Vagina (tissue), 2 donors: Measurements from ENCODE around the gene ATG3. TPM values are rescaled to one million over a fixed set of nuclear protein-coding genes. Genes with fewer than 3 reads are reported as not detected.
A peak's percentile ranks its signal among the peaks of the same experiment; 100 is the strongest.

Source experiments
- DNase-seq, 2 donors: peaks; one replicate each; pipeline ENCODE4 v3.0.0-alpha.2; 2017; ENCODE audit errors: extremely low spot score in 2 of 2
- H3K27ac ChIP-seq: fragments of 200-600 bp; sonication (generic); one replicate; pipeline ENCODE4 v1.5.1; 2019
- H3K27me3 ChIP-seq: fragments of 200-600 bp; sonication (generic); one replicate; pipeline ENCODE4 v1.5.1; 2019
- H3K36me3 ChIP-seq, 2 donors: fragments of 200-600 bp; sonication (generic); one replicate each; pipeline ENCODE4 v1.5.1; 2017 to 2019
- H3K4me1 ChIP-seq: fragments of 200-600 bp; sonication (generic); one replicate; pipeline ENCODE4 v1.5.1; 2019
- H3K4me3 ChIP-seq, 2 donors: fragments of 200-600 bp; sonication (generic); 1 replicate in 1 of 2; 2 replicates in 1 of 2; pipeline ENCODE4 v1.5.1; 2016 to 2019
- H3K9me3 ChIP-seq: fragments of 200-600 bp; sonication (generic); one replicate; pipeline ENCODE4 v1.5.1; 2019
- POLR2A ChIP-seq, 2 donors: fragments of 450-650 bp; IDR thresholded peaks; one replicate each; pipeline ENCODE4 v1.6.1; 2017; ENCODE audit warnings: antibody characterized with exemption in 2 of 2, mild to moderate bottlenecking in 2 of 2, moderate library complexity in 2 of 2
- POLR2AphosphoS5 ChIP-seq, 2 donors: sonication (generic); formaldehyde crosslinking; IDR thresholded peaks; one replicate each; pipeline ENCODE4 v1.9.0; 2017; ENCODE audit warnings: antibody characterized with exemption in 2 of 2, mild to moderate bottlenecking in 2 of 2, low read depth in 1 of 2; ENCODE audit not compliant: insufficient read depth in 1 of 2
- intact Hi-C: fragments of 100-400 bp; cut with DNase I; formaldehyde crosslinking; loops from one replicate; pipeline ENCODE4 v1.15.1; 2023
- total RNA-seq: library from RNA; depleted of rRNA; stranded (reverse); fragments of >200 nt; gene quantifications from one replicate; pipeline ENCODE4 v1.2.3, GENCODE V29; 2016
- TF ChIP-seq, protein P1 (sequence below), 3 experiments: fragments of 450-650 bp in 2 of 3; fragments of 200-600 bp in 1 of 3; sonication (generic) in 1 of 3; IDR thresholded peaks; one replicate each; pipeline ENCODE4 v1.5.1; 2017 to 2019; ENCODE audit warnings: antibody characterized with exemption in 3 of 3, mild to moderate bottlenecking in 2 of 3, moderate library complexity in 2 of 3

Gene ATG3
- 56.5 TPM for total RNA-seq

DNA sequence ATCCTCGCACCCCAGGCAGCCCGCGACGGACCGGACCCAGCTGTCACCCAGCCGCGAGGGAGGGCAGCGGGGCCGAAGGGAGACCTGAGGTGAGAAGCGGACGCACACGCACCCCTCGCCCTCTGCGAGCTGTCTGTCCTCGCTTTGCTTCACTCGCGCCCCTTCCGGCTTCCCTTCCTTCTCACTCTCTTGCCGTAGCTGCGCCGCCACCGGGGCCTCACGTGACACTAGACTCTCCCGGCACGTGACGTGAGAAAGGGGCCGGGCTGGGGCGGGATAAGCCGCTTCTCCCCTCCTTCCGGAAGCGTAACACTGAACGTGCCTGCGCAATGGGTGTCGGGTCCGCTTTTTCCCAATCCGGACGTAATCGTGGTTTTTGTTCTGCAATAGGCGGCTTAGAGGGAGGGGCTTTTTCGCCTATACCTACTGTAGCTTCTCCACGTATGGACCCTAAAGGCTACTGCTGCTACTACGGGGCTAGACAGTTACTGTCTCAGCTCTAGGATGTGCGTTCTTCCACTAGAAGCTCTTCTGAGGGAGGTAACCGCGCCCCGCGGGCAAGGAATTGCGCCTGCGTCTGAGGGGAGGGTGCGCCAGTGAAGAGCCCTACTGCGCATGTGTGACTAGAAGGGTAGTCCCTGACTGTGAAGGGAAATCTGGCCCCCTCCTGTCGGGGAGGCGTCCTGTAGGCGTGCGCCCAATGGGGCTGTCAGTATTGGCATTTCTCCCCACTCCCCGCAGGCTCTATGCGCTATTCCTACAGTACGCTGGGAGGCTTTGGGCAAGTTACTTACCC is at the start of gene ATG3, which contains the start of gene SLC35A5:
Gene ATG3 (minus strand): TSS at position 229 of the 796 bp plus-strand sequence. CDS start 434 bp downstream, outside the sequence.
Gene SLC35A5 (plus strand): TSS at position 312 of the 796 bp plus-strand sequence. CDS start 1,359 bp downstream, outside the sequence.
- DNase-seq, result peak; percentile 99
- peak within 1 kb of the TSS; percentile 95 for H3K27ac ChIP-seq
- intact Hi-C loops, result loop anchor here (10.0 kb wide), 1 partner anchor 73 kb away; no protein-coding TSS in a partner anchor
- H3K4me3 ChIP-seq, result peak within 1 kb of the TSS; percentile 89 to 98
- H3K36me3 ChIP-seq, result peaks cover 0 to 8% of the 10 kb centered on the region in 2 donors
- no peaks in the 10 kb centered on the region for H3K9me3 ChIP-seq
- TF ChIP-seq POLR2AphosphoS5 (IDR thresholded peaks at IDR 0.05; ENCODE audit: insufficient read depth in 1 of 2, low read depth in 1 of 2), result peak; percentile 94 to 98
- TF ChIP-seq, protein P1, sequence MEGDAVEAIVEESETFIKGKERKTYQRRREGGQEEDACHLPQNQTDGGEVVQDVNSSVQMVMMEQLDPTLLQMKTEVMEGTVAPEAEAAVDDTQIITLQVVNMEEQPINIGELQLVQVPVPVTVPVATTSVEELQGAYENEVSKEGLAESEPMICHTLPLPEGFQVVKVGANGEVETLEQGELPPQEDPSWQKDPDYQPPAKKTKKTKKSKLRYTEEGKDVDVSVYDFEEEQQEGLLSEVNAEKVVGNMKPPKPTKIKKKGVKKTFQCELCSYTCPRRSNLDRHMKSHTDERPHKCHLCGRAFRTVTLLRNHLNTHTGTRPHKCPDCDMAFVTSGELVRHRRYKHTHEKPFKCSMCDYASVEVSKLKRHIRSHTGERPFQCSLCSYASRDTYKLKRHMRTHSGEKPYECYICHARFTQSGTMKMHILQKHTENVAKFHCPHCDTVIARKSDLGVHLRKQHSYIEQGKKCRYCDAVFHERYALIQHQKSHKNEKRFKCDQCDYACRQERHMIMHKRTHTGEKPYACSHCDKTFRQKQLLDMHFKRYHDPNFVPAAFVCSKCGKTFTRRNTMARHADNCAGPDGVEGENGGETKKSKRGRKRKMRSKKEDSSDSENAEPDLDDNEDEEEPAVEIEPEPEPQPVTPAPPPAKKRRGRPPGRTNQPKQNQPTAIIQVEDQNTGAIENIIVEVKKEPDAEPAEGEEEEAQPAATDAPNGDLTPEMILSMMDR (IDR thresholded peaks at IDR 0.05), result no peak
- TF ChIP-seq POLR2A (IDR thresholded peaks at IDR 0.05), result peak in 1 of 2 donors; percentile 46
- H3K27me3 ChIP-seq, result no peaks in the 10 kb centered on the region
- H3K4me1 ChIP-seq, result peaks cover 48% of the 10 kb centered on the region

DNA sequence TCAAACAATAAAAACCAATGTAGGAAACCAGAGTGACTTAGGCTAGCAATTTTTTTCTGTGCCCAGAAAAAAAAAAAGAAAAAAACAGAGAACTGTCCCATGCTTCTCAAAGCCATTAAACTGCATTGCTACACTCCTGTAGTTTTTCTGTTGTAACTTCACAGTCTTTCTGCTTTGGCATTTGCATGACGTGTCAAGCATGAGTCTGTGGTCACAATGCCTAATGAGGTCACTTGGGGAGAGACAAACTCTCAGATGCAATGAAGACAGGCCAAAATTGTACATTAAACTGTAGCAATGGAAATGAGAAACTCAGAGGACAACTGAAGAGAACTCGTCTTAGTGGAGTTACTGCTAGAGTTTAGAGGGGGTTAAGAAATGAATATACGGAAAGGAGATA is 48.4 kb upstream of the ATG3 start:
- no peak for TF ChIP-seq POLR2AphosphoS5 (IDR thresholded peaks at IDR 0.05; ENCODE audit: insufficient read depth in 1 of 2, low read depth in 1 of 2)
- no peak for TF ChIP-seq POLR2A (IDR thresholded peaks at IDR 0.05)
- TF ChIP-seq, protein P1 (IDR thresholded peaks at IDR 0.05), result no peak
- no peaks in the 10 kb centered on the region for H3K9me3 ChIP-seq
- no peaks in the 10 kb centered on the region for H3K4me1 ChIP-seq
- H3K27ac ChIP-seq, result no peak overlapping the region
- no peaks in the 10 kb centered on the region for H3K27me3 ChIP-seq
- H3K36me3 ChIP-seq, result peaks cover 0 to 17% of the 10 kb centered on the region in 2 donors
- H3K4me3 ChIP-seq, result no peak overlapping the region
- intact Hi-C loops, result no loop called here
- no peak for DNase-seq

DNA sequence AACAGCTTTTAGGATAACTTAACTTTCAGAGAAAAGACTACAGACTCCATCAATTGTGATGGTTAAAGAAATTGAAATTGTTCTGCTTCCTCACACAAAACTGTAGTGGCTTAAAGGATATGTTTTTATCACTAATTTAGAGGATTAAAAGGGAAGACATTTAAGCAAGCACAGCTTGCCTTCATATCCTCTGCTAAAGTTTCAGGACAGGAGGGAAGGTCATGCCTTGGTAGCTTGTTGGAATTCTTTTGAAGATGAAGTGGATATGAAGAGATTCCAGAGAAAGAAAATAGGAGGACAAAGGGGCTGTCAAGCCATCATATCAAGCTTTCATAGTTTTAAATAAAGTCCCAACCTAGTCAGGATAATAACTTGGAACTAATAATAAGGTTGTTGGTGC is 46.1 kb upstream of the ATG3 start:
- intact Hi-C loops, result no loop called here
- Histone ChIP-seq H3K4me1 (peaks cover 3% of the 10 kb centered on the region), H3K9me3 (no peaks in the 10 kb centered on the region), H3K4me3 (no peak overlapping the region), H3K27ac (no peak overlapping the region), H3K27me3 (no peaks in the 10 kb centered on the region), H3K36me3 (peaks cover 0 to 13% of the 10 kb centered on the region in 2 donors)
- DNase-seq, result no peak
- no peak for TF ChIP-seq POLR2A (IDR thresholded peaks at IDR 0.05)
- TF ChIP-seq POLR2AphosphoS5 (IDR thresholded peaks at IDR 0.05; ENCODE audit: insufficient read depth in 1 of 2, low read depth in 1 of 2), result no peak
- TF ChIP-seq, protein P1 (IDR thresholded peaks at IDR 0.05), result no peak

DNA sequence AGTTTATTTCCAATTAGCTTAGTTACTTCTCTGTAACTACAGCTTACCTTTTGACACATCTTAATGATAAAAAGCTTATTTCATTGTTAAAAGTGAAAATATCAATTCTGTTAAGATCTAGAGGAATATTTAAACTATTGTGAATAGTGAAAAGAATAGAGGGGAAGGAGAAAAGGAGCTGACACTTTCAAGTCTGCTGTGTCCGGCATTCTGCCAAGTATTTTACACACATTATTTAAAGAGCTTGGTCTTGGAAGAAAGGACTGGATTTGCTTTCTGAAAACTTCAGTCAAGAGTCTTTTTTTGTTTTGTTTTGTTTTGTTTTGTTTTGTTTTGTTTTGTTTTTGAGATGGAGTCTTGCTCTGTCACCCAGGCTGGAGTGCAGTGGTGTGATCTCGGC is 44.3 kb upstream of the ATG3 start:
- no peak overlapping the region for H3K4me3 ChIP-seq
- H3K27me3 ChIP-seq, result no peaks in the 10 kb centered on the region
- H3K36me3 ChIP-seq, result peaks cover 0 to 13% of the 10 kb centered on the region in 2 donors
- H3K4me1 ChIP-seq, result peaks cover 6% of the 10 kb centered on the region
- intact Hi-C loops, result no loop called here
- TF ChIP-seq, protein P1 (IDR thresholded peaks at IDR 0.05), result no peak
- TF ChIP-seq POLR2AphosphoS5 (IDR thresholded peaks at IDR 0.05; ENCODE audit: insufficient read depth in 1 of 2, low read depth in 1 of 2), result no peak
- TF ChIP-seq POLR2A (IDR thresholded peaks at IDR 0.05), result no peak
- DNase-seq, result no peak
- no peaks in the 10 kb centered on the region for H3K9me3 ChIP-seq
- no peak overlapping the region for H3K27ac ChIP-seq

DNA sequence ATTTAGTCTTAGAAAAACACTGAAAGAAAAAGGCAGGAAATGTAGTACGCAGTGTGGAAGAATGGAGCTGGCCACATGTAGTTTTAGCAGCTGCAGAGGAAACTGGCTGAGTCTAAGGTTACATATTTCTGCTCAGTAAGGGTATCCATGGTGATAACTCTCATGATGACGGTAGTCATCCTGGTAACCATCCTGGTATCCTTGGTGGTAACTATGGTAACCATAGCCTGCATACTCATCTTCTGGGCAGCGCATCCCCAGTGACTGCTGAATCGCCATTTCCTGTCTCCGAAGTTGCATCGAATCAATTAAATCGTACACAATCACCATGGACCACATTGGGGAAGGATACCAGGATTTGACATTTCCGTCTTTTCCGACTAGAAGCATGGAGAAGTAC is 43.5 kb upstream of the ATG3 start:
- Histone ChIP-seq H3K36me3 (peaks cover 0 to 13% of the 10 kb centered on the region in 2 donors), H3K9me3 (no peaks in the 10 kb centered on the region), H3K4me1 (peaks cover 6% of the 10 kb centered on the region), H3K4me3 (no peak overlapping the region), H3K27me3 (no peaks in the 10 kb centered on the region), H3K27ac (no peak overlapping the region)
- TF ChIP-seq, protein P1 (IDR thresholded peaks at IDR 0.05), result no peak
- no peak for TF ChIP-seq POLR2A (IDR thresholded peaks at IDR 0.05)
- TF ChIP-seq POLR2AphosphoS5 (IDR thresholded peaks at IDR 0.05; ENCODE audit: insufficient read depth in 1 of 2, low read depth in 1 of 2), result no peak
- no peak for DNase-seq
- intact Hi-C loops, result no loop called here
